ENCODE measurements around the gene ARRDC4.

DNA sequence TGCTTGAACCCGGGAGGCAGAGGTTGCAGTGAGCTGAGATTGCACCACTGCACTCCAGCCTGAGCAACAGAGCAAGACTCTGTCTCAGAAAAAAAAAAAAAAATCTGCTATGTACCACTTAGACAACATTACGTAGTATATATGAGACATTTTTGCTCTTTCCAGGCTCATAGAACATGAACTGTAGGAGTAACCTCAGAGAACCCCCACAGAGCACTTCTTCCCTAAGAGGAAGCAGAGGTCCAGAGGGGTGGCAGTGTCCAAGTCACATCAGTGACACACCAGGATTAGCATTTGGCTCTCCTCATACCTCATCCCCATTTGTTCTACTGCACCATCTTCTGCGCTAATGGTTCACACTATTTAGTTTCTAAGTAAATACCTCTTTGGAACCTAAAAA lies 33.7 kb downstream of the ARRDC4 start:
- TF ChIP-seq TAF1 (IDR thresholded peaks at IDR 0.05; ENCODE audit: low read depth) (no peak), TCF12 (IDR thresholded peaks at IDR 0.05; ENCODE audit: low read depth) (no peak), RAD21 (IDR thresholded peaks at IDR 0.05; ENCODE audit: low read depth) (no peak), REST (IDR thresholded peaks at IDR 0.05; ENCODE audit: low read depth) (no peak), EP300 (IDR thresholded peaks at IDR 0.05; ENCODE audit: borderline replicate concordance) (no peak), ZBTB7A (IDR thresholded peaks at IDR 0.05; ENCODE audit: low read depth) (no peak), YY1 (IDR thresholded peaks at IDR 0.05; ENCODE audit: low read depth) (no peak), EGR1 (IDR thresholded peaks at IDR 0.05) (no peak)
- TF ChIP-seq, protein P1, sequence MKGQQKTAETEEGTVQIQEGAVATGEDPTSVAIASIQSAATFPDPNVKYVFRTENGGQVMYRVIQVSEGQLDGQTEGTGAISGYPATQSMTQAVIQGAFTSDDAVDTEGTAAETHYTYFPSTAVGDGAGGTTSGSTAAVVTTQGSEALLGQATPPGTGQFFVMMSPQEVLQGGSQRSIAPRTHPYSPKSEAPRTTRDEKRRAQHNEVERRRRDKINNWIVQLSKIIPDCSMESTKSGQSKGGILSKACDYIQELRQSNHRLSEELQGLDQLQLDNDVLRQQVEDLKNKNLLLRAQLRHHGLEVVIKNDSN (IDR thresholded peaks at IDR 0.05): no peak
- TF ChIP-seq, protein P2, sequence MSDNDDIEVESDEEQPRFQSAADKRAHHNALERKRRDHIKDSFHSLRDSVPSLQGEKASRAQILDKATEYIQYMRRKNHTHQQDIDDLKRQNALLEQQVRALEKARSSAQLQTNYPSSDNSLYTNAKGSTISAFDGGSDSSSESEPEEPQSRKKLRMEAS (IDR thresholded peaks at IDR 0.05): no peak
